ENCODE results near the gene RNF182.

Gene RNF182

GRCh38 chr6:13978102-13978640 lies 53.4 kb downstream of the RNF182 start:
- no peak overlapping the region for H3K4me3 ChIP-seq (ENCODE audit: control insufficient read depth, low read depth, low read length)
- TF ChIP-seq, protein P1, sequence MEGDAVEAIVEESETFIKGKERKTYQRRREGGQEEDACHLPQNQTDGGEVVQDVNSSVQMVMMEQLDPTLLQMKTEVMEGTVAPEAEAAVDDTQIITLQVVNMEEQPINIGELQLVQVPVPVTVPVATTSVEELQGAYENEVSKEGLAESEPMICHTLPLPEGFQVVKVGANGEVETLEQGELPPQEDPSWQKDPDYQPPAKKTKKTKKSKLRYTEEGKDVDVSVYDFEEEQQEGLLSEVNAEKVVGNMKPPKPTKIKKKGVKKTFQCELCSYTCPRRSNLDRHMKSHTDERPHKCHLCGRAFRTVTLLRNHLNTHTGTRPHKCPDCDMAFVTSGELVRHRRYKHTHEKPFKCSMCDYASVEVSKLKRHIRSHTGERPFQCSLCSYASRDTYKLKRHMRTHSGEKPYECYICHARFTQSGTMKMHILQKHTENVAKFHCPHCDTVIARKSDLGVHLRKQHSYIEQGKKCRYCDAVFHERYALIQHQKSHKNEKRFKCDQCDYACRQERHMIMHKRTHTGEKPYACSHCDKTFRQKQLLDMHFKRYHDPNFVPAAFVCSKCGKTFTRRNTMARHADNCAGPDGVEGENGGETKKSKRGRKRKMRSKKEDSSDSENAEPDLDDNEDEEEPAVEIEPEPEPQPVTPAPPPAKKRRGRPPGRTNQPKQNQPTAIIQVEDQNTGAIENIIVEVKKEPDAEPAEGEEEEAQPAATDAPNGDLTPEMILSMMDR (conservative IDR thresholded peaks at IDR 0.05; ENCODE audit: control insufficient read depth, insufficient read depth, low read depth, low read length) = no peak
- DNase-seq (ENCODE audit: low read depth) = no peak

DNA sequence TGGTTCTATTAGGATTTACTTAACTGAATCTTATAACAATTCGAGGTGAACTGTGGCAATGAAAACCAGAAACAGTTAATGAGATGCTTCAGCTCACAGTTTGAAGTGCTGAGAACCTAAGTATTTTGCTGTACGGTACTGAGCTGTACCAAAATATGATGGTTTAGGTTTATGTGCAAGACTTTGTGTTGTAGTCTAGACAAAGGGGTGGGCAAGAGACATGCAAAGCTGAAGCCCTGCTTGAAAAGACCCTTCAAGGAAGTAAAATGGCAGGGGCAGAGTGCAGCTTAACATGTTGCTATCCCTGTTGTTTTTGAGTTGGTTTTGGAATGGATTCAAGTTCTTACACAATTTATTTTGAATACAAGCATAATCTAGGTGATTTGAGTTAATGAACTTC lies 54.0 kb downstream of the RNF182 start:
- no peak for DNase-seq (ENCODE audit: low read depth)
- H3K4me3 ChIP-seq (ENCODE audit: control insufficient read depth, low read depth, low read length) = no peak overlapping the region

DNA sequence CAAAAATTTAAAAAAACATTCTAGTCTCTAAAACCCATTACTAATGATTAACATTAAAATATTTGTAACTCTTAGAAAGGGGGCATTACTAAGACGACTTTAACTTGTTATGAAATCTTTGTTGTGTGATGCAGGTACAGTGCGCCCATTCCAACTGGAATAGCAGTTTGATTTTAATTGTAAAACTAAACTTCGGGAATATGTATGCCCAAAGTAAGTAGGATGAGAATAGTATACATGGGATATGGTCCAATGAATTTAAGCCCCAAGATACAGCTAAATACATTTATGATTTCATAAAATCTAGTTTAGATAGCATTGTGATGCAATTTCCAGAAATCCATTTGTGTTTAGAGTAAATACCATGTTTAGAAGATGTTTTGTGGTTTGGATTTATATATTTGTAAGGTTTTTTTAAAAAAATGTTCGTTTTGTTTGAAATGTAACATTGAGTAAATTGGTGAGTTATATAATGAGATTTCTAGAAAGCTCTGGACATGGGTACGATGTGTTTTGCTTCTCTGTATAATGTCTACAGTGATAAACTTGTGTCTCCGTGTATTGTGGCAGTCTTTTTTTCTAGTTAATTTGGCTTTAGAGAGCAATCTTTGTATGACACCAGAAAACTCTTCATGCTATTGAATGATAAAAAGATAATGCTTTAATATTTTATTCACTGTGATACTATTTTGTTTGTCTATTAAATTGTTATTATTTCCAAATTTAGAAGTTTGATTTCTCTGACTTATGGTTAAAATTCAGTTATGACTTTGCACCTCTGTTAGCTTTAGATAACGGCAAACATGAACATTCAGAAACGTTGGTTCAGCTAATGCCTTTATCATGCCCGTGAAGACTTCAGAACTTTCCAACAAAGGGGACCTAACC lies 54.8 kb downstream of the RNF182 start:
- no peak overlapping the region for H3K4me3 ChIP-seq (ENCODE audit: control insufficient read depth, low read depth, low read length)
- no peak for DNase-seq (ENCODE audit: low read depth)
- TF ChIP-seq, protein P1 (conservative IDR thresholded peaks at IDR 0.05; ENCODE audit: control insufficient read depth, insufficient read depth, low read depth, low read length) = no peak

More for the DNA sequence above, 54.0 kb downstream of the RNF182 start:
- TF ChIP-seq, protein P1 (conservative IDR thresholded peaks at IDR 0.05; ENCODE audit: control insufficient read depth, insufficient read depth, low read depth, low read length) = no peak

GRCh38 chr6:13980534-13980933 lies 55.8 kb downstream of the RNF182 start:
- no peak overlapping the region for H3K4me3 ChIP-seq (ENCODE audit: control insufficient read depth, low read depth, low read length)
- no peak for DNase-seq (ENCODE audit: low read depth)

GRCh38 chr6:13985663-13986325 lies 61.0 kb downstream of the RNF182 start:
- no peak overlapping the region for H3K4me3 ChIP-seq (ENCODE audit: control insufficient read depth, low read depth, low read length)
- TF ChIP-seq, protein P1 (conservative IDR thresholded peaks at IDR 0.05; ENCODE audit: control insufficient read depth, insufficient read depth, low read depth, low read length) = no peak

More at GRCh38 chr6:13980534-13980933, 55.8 kb downstream of the RNF182 start:
- TF ChIP-seq, protein P1 (conservative IDR thresholded peaks at IDR 0.05; ENCODE audit: control insufficient read depth, insufficient read depth, low read depth, low read length) = no peak

DNA sequence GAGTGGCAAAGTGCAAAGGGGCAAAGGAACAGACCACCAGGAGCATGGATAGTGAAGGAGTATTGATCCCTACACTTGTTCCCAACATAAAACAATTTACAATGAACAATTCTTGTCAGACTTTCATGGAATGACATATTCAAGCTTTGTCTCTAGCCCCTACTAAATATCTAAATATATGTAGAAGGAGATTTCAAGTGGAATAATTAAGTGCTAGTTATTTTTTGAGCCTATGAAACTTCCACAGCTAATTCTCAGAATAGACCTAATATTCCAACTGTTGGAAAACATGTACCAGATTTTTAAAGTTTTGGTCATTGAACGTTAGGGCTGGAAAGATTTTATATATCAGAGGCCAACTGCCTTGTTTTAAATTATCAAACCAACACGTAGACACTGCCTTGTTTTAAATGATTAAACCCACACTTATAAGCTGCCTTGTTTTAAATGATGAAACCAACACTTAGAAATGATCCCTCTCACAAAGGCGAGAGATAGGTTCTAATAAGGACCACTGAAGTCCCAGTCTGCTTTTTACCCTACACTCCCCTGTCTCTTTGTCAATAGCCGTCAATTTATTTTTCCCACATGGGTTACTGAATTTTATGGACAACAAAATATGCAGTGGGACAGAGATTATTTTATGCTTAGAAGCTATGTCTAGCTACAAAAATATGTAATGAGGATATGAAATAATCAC lies 62.1 kb downstream of the RNF182 start:
- TF ChIP-seq, protein P1 (conservative IDR thresholded peaks at IDR 0.05; ENCODE audit: control insufficient read depth, insufficient read depth, low read depth, low read length) = no peak
- no peak overlapping the region for H3K4me3 ChIP-seq (ENCODE audit: control insufficient read depth, low read depth, low read length)
- no peak for DNase-seq (ENCODE audit: low read depth)

More at GRCh38 chr6:13985663-13986325, 61.0 kb downstream of the RNF182 start:
- DNase-seq (ENCODE audit: low read depth) = no peak
